Measurements from ENCODE around the gene IGFBP5. TPM values are rescaled to one million over a fixed set of nuclear protein-coding genes. Genes with fewer than 3 reads are reported as not detected.
A peak's percentile ranks its signal among the peaks of the same experiment; 100 is the strongest.

Gene IGFBP5
- total and polyA plus RNA-seq, 9 donors: 385 to 666 (median 463) TPM

GRCh38 chr2:216717491-216717901 lies 22.1 kb upstream of the IGFBP5 start:
- H3K36me3 ChIP-seq (ENCODE audit: control insufficient read depth, insufficient read depth, low read length): no peaks in the 10 kb centered on the region
- H3K4me1 ChIP-seq (ENCODE audit: control insufficient read depth, insufficient read depth, low read length): peaks cover 29% of the 10 kb centered on the region
- no peaks in the 10 kb centered on the region for H3K9me3 ChIP-seq (replicated peaks; ENCODE audit: control insufficient read depth, low read depth, low read length)
- H3K27me3 ChIP-seq (ENCODE audit: control insufficient read depth, insufficient read depth, low read length): peaks cover 2% of the 10 kb centered on the region
- WGBS (ENCODE audit: insufficient coverage): 50% methylated on average over 1 of the region's 4 CpGs
- DNase-seq: peak; percentile 49
- H3K27ac ChIP-seq (ENCODE audit: low read length): no peak overlapping the region
- no peak overlapping the region for H3K4me3 ChIP-seq (ENCODE audit: low read length)

DNA sequence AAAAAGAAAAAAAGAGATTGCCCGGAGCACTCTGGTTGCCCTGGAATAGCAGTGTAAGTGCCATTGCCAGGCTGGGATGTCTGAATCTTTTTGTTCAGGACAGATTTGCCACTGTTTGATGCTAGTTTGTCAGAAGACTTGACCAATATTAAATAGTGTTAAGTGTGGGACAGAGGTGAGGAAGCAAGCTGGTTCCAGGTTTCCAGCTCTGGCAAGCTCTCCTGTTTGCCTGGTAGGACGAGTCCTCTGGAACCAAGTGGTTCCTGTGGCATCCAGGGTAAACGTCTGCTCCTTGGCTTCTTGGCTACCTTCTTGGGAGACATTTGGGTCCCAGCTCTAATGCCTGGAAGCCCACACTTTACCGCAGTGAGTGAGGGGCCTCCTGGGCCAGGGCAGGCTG lies 20.8 kb upstream of the IGFBP5 start:
- no peak for DNase-seq
- Histone ChIP-seq H3K36me3 (ENCODE audit: control insufficient read depth, insufficient read depth, low read length) (no peaks in the 10 kb centered on the region), H3K27ac (ENCODE audit: low read length) (no peak overlapping the region), H3K4me3 (ENCODE audit: low read length) (no peak overlapping the region), H3K27me3 (ENCODE audit: control insufficient read depth, insufficient read depth, low read length) (peaks cover 2% of the 10 kb centered on the region), H3K4me1 (ENCODE audit: control insufficient read depth, insufficient read depth, low read length) (peaks cover 37% of the 10 kb centered on the region), H3K9me3 (replicated peaks; ENCODE audit: control insufficient read depth, low read depth, low read length) (no peaks in the 10 kb centered on the region)
- 82% methylated on average over 4 of the region's 4 CpGs for WGBS (ENCODE audit: insufficient coverage)

DNA sequence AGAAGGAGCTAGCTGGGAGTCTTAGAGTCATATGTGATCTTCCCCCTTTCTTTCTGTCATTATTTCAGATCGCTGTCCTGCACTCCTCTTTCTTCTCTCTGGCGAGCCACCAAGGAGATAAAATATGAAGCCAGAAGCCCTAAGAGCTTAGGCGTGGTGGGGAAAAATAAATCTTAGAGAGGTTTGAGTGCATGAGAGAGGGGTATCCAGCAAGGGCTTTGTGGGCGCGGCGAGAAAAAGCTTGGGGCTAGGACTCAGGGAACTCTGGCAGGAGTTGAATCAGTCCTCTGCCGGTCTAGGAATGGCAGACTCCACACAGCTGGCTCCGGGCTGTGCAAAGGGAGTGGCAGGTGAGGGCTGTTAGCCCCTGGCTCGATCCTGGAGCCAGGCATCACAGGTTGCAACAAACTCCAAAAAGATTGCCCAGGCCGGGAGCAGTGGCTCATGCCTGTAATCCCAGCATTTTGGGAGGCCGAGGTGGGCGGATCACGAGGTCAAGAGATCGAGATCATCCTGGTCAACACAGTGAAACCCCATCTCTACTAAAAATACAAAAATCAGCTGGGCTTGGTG lies 20.1 kb upstream of the IGFBP5 start:
- no peaks in the 10 kb centered on the region for H3K36me3 ChIP-seq (ENCODE audit: control insufficient read depth, insufficient read depth, low read length)
- peaks cover 2% of the 10 kb centered on the region for H3K27me3 ChIP-seq (ENCODE audit: control insufficient read depth, insufficient read depth, low read length)
- no peak overlapping the region for H3K4me3 ChIP-seq (ENCODE audit: low read length)
- H3K4me1 ChIP-seq (ENCODE audit: control insufficient read depth, insufficient read depth, low read length): peaks cover 43% of the 10 kb centered on the region
- no peaks in the 10 kb centered on the region for H3K9me3 ChIP-seq (replicated peaks; ENCODE audit: control insufficient read depth, low read depth, low read length)
- DNase-seq: peak; percentile 46
- no peak overlapping the region for H3K27ac ChIP-seq (ENCODE audit: low read length)
- 52% methylated on average over 9 of the region's 14 CpGs for WGBS (ENCODE audit: insufficient coverage)

- no peak for DNase-seq
- peaks cover 2% of the 10 kb centered on the region for H3K27me3 ChIP-seq (ENCODE audit: control insufficient read depth, insufficient read depth, low read length)
- peak overlapping the region; percentile 23 for H3K27ac ChIP-seq (ENCODE audit: low read length)
- H3K9me3 ChIP-seq (replicated peaks; ENCODE audit: control insufficient read depth, low read depth, low read length): peaks cover 3% of the 10 kb centered on the region
- 64% methylated on average over 2 of the region's 3 CpGs for WGBS (ENCODE audit: insufficient coverage)
- H3K4me1 ChIP-seq (ENCODE audit: control insufficient read depth, insufficient read depth, low read length): peaks cover 49% of the 10 kb centered on the region
- no peak overlapping the region for H3K4me3 ChIP-seq (ENCODE audit: low read length)
- H3K36me3 ChIP-seq (ENCODE audit: control insufficient read depth, insufficient read depth, low read length): no peaks in the 10 kb centered on the region
Observed at GRCh38 chr2:216714376-216714775, 19.0 kb upstream of the IGFBP5 start.

GRCh38 chr2:216713691-216714336 lies 18.5 kb upstream of the IGFBP5 start:
- H3K4me3 ChIP-seq (ENCODE audit: low read length): no peak overlapping the region
- H3K9me3 ChIP-seq (replicated peaks; ENCODE audit: control insufficient read depth, low read depth, low read length): peaks cover 3% of the 10 kb centered on the region
- peaks cover 2% of the 10 kb centered on the region for H3K27me3 ChIP-seq (ENCODE audit: control insufficient read depth, insufficient read depth, low read length)
- H3K4me1 ChIP-seq (ENCODE audit: control insufficient read depth, insufficient read depth, low read length): peaks cover 49% of the 10 kb centered on the region
- H3K27ac ChIP-seq (ENCODE audit: low read length): peak overlapping the region; percentile 69
- DNase-seq: peak; percentile 90
- 24% methylated on average over 4 of the region's 8 CpGs for WGBS (ENCODE audit: insufficient coverage)
- H3K36me3 ChIP-seq (ENCODE audit: control insufficient read depth, insufficient read depth, low read length): no peaks in the 10 kb centered on the region

- H3K4me1 ChIP-seq (ENCODE audit: control insufficient read depth, insufficient read depth, low read length): peaks cover 41% of the 10 kb centered on the region
- peaks cover 8% of the 10 kb centered on the region for H3K9me3 ChIP-seq (replicated peaks; ENCODE audit: control insufficient read depth, low read depth, low read length)
- DNase-seq: no peak
- H3K27me3 ChIP-seq (ENCODE audit: control insufficient read depth, insufficient read depth, low read length): no peaks in the 10 kb centered on the region
- no peak overlapping the region for H3K4me3 ChIP-seq (ENCODE audit: low read length)
- peak overlapping the region; percentile 95 for H3K27ac ChIP-seq (ENCODE audit: low read length)
- WGBS (ENCODE audit: insufficient coverage): 40% methylated on average over 2 of the region's 8 CpGs
- no peaks in the 10 kb centered on the region for H3K36me3 ChIP-seq (ENCODE audit: control insufficient read depth, insufficient read depth, low read length)
Observed at GRCh38 chr2:216711348-216711747, 16.0 kb upstream of the IGFBP5 start.

DNA sequence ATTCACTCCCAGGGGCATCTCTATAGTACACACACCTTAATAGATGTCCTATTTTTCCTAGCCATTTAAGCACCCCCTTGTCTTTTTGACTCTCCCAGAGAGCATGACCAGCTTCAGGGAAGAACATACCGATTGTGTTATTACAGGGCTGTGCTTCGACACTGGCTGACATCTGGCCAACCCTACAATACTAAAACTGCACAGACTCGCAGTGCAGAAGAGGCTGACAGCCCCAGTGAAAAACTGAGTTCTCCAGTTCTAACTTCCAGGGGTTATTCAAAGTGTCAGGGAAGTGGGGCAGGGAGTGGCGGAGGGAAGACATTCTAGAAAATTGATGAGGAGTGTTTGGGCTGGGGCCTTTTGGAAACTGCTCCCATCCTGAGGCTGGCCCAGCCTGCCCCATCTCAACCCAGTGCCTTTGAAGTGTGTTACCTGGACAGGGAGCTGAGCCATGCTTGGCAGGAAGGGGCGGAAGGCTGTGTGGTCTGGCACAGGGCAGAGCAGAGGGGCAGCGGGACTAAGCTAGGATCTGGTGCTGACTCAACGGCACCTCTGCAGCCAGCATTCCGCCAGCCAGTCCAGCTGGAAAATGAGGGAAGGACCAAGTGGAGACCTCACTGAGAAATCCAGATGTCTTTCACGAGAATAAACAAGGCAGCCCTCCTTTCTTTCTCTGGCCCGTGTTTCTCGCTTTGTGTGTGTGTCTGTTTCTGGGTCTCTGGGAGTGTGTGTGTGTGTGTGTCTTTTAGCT lies 15.4 kb upstream of the IGFBP5 start:
- peaks cover 8% of the 10 kb centered on the region for H3K9me3 ChIP-seq (replicated peaks; ENCODE audit: control insufficient read depth, low read depth, low read length)
- H3K27ac ChIP-seq (ENCODE audit: low read length): peak overlapping the region; percentile 95
- peak; percentile 97 for DNase-seq
- no peaks in the 10 kb centered on the region for H3K27me3 ChIP-seq (ENCODE audit: control insufficient read depth, insufficient read depth, low read length)
- no peaks in the 10 kb centered on the region for H3K36me3 ChIP-seq (ENCODE audit: control insufficient read depth, insufficient read depth, low read length)
- peaks cover 41% of the 10 kb centered on the region for H3K4me1 ChIP-seq (ENCODE audit: control insufficient read depth, insufficient read depth, low read length)
- no peak overlapping the region for H3K4me3 ChIP-seq (ENCODE audit: low read length)
- 23% methylated on average over 6 of the region's 11 CpGs for WGBS (ENCODE audit: insufficient coverage)

DNA sequence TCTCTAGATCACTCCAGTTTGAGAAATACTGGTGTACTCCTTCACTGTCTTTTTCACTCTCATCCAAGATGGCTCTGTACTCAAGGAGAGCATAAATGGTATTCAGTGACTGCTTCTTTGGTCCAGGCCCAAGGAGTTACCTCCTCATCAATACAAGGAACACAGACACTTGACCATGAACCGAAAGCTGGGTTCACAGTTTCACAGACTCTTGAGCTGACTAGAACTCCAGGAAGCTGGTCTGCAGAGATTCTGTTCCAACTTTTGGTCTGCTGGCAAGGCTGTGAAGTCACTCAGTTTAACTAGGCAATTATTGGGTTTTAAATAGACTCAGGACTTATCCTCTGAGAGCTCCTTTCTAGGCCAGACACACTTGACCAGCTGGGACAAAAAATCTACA lies 7.4 kb upstream of the IGFBP5 start:
- Histone ChIP-seq H3K9me3 (replicated peaks; ENCODE audit: control insufficient read depth, low read depth, low read length) (peaks cover 5% of the 10 kb centered on the region), H3K36me3 (ENCODE audit: control insufficient read depth, insufficient read depth, low read length) (no peaks in the 10 kb centered on the region), H3K27ac (ENCODE audit: low read length) (no peak overlapping the region), H3K27me3 (ENCODE audit: control insufficient read depth, insufficient read depth, low read length) (no peaks in the 10 kb centered on the region), H3K4me3 (ENCODE audit: low read length) (no peak overlapping the region), H3K4me1 (ENCODE audit: control insufficient read depth, insufficient read depth, low read length) (peaks cover 28% of the 10 kb centered on the region)
- no peak for DNase-seq
- WGBS (ENCODE audit: insufficient coverage): 60% methylated on average over 1 of the region's 1 CpG

GRCh38 chr2:216701544-216701943 lies 6.2 kb upstream of the IGFBP5 start:
- Histone ChIP-seq H3K27me3 (ENCODE audit: control insufficient read depth, insufficient read depth, low read length) (no peaks in the 10 kb centered on the region), H3K4me1 (ENCODE audit: control insufficient read depth, insufficient read depth, low read length) (peaks cover 36% of the 10 kb centered on the region), H3K4me3 (ENCODE audit: low read length) (no peak overlapping the region)

DNA sequence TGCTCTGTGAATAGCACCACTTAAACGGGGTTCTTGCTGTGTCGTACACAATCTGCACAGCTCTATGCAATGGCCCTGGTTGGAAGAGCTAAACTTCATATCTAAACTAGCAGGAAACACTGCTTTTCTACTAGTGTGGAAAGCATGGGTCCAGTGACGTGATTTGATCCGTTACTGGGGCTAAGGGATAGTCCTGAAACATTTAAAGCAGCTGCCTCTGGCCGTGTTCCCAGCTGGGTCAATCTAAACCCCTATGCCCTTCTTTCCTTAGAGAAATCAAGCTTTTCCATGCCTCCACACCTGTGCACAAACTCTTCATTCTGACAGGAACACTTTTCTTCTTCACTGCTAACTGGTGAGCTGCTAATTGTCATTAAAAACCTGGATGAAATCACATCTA lies 5.4 kb upstream of the IGFBP5 start:
- WGBS (ENCODE audit: insufficient coverage): 12% methylated on average over 3 of the region's 5 CpGs
- H3K27ac ChIP-seq (ENCODE audit: low read length): peak overlapping the region; percentile 73
- H3K4me3 ChIP-seq (ENCODE audit: low read length): no peak overlapping the region
- DNase-seq: peak; percentile 82
- peaks cover 44% of the 10 kb centered on the region for H3K4me1 ChIP-seq (ENCODE audit: control insufficient read depth, insufficient read depth, low read length)
- no peaks in the 10 kb centered on the region for H3K27me3 ChIP-seq (ENCODE audit: control insufficient read depth, insufficient read depth, low read length)
- H3K9me3 ChIP-seq (replicated peaks; ENCODE audit: control insufficient read depth, low read depth, low read length): no peaks in the 10 kb centered on the region
- H3K36me3 ChIP-seq (ENCODE audit: control insufficient read depth, insufficient read depth, low read length): no peaks in the 10 kb centered on the region

More at GRCh38 chr2:216701544-216701943, 6.2 kb upstream of the IGFBP5 start:
- H3K9me3 ChIP-seq (replicated peaks; ENCODE audit: control insufficient read depth, low read depth, low read length): no peaks in the 10 kb centered on the region
- H3K36me3 ChIP-seq (ENCODE audit: control insufficient read depth, insufficient read depth, low read length): no peaks in the 10 kb centered on the region
- no peak overlapping the region for H3K27ac ChIP-seq (ENCODE audit: low read length)
- no peak for DNase-seq
- 100% methylated on average over 1 of the region's 7 CpGs for WGBS (ENCODE audit: insufficient coverage)
